Measurements from ENCODE around the gene MAN2B2. TPM values are rescaled to one million over a fixed set of nuclear protein-coding genes. Genes with fewer than 3 reads are reported as not detected.

The MAN2B2 gene
- total RNA-seq, 4 donors from 2014 or later: 17.5 to 55.9 (median 27.6) TPM

GRCh38 chr4:6527259-6527658 is 47.7 kb upstream of the MAN2B2 start:
- 83% methylated on average over 8 of the region's 8 CpGs; no CpG with 5 or more reads in 1 of the 2 donors for WGBS, 2 donors (ENCODE audit: low coverage in 1 of 2)
- no peaks in the 10 kb centered on the region for H3K27me3 ChIP-seq
- TF ChIP-seq POLR2A (IDR thresholded peaks at IDR 0.05) (no peak), CTCF (IDR thresholded peaks at IDR 0.05) (no peak), POLR2AphosphoS5 (IDR thresholded peaks at IDR 0.05) (no peak)
- no peaks in the 10 kb centered on the region for H3K36me3 ChIP-seq
- H3K9me3 ChIP-seq: no peaks in the 10 kb centered on the region
- H3K27ac ChIP-seq: no peak overlapping the region
- no peak overlapping the region for H3K4me3 ChIP-seq
- in situ Hi-C loops (cut with MboI; ENCODE audit: low pct_ligation_motif_present in 1 of 4, low pct_unique_long_range_greater_than_20kb in 1 of 4, low sequenced_read_pairs in 3 of 4) (no loop called here), intact Hi-C loops (cut with DNase I; ENCODE audit: low total_unique reads) (no loop called here)
- DNase-seq: no peak
- H3K4me1 ChIP-seq: no peaks in the 10 kb centered on the region

GRCh38 chr4:6527683-6528595 is 47.0 kb upstream of the MAN2B2 start:
- H3K4me3 ChIP-seq: no peak overlapping the region
- TF ChIP-seq POLR2A (IDR thresholded peaks at IDR 0.05) (no peak), POLR2AphosphoS5 (IDR thresholded peaks at IDR 0.05) (no peak), EP300 (IDR thresholded peaks at IDR 0.05; ENCODE audit: low read depth) (no peak), CTCF (IDR thresholded peaks at IDR 0.05) (no peak)
- 78% methylated on average over 25 of the region's 26 CpGs; no CpG with 5 or more reads in 1 of the 2 donors for WGBS, 2 donors (ENCODE audit: low coverage in 1 of 2)
- DNase-seq: no peak
- H3K36me3 ChIP-seq: no peaks in the 10 kb centered on the region
- no peaks in the 10 kb centered on the region for H3K4me1 ChIP-seq
- H3K9me3 ChIP-seq: no peaks in the 10 kb centered on the region
- H3K27ac ChIP-seq: no peak overlapping the region
- intact Hi-C loops (cut with DNase I; ENCODE audit: low total_unique reads): no loop called here
- in situ Hi-C loops (cut with MboI; ENCODE audit: low pct_ligation_motif_present in 1 of 4, low pct_unique_long_range_greater_than_20kb in 1 of 4, low sequenced_read_pairs in 3 of 4): no loop called here
- H3K27me3 ChIP-seq: no peaks in the 10 kb centered on the region

- Histone ChIP-seq H3K4me1 (no peaks in the 10 kb centered on the region), H3K36me3 (no peaks in the 10 kb centered on the region), H3K27me3 (no peaks in the 10 kb centered on the region), H3K27ac (no peak overlapping the region), H3K4me3 (no peak overlapping the region), H3K9me3 (no peaks in the 10 kb centered on the region)
- in situ Hi-C loops (cut with MboI; ENCODE audit: low pct_ligation_motif_present in 1 of 4, low pct_unique_long_range_greater_than_20kb in 1 of 4, low sequenced_read_pairs in 3 of 4) (no loop called here), intact Hi-C loops (cut with DNase I; ENCODE audit: low total_unique reads) (no loop called here)
- 59% methylated on average over 10 of the region's 10 CpGs; no CpG with 5 or more reads in 1 of the 2 donors for WGBS, 2 donors (ENCODE audit: low coverage in 1 of 2)
- no peak for DNase-seq
- no peak for TF ChIP-seq POLR2A (IDR thresholded peaks at IDR 0.05)
- no peak for TF ChIP-seq CTCF (IDR thresholded peaks at IDR 0.05)
- TF ChIP-seq EP300 (IDR thresholded peaks at IDR 0.05; ENCODE audit: low read depth): no peak
- TF ChIP-seq POLR2AphosphoS5 (IDR thresholded peaks at IDR 0.05): no peak
Observed at GRCh38 chr4:6529021-6529420, 46.0 kb upstream of the MAN2B2 start.

- Histone ChIP-seq H3K27ac (no peak overlapping the region), H3K27me3 (no peaks in the 10 kb centered on the region), H3K4me3 (no peak overlapping the region), H3K4me1 (no peaks in the 10 kb centered on the region), H3K9me3 (no peaks in the 10 kb centered on the region), H3K36me3 (no peaks in the 10 kb centered on the region)
- WGBS, 2 donors (ENCODE audit: low coverage in 1 of 2): 94% methylated on average over 13 of the region's 15 CpGs; no CpG with 5 or more reads in 1 of the 2 donors
- in situ Hi-C loops (cut with MboI; ENCODE audit: low pct_ligation_motif_present in 1 of 4, low pct_unique_long_range_greater_than_20kb in 1 of 4, low sequenced_read_pairs in 3 of 4): no loop called here
- no peak for DNase-seq
- TF ChIP-seq POLR2A (IDR thresholded peaks at IDR 0.05): no peak
- TF ChIP-seq POLR2AphosphoS5 (IDR thresholded peaks at IDR 0.05): no peak
- no peak for TF ChIP-seq CTCF (IDR thresholded peaks at IDR 0.05)
- no peak for TF ChIP-seq EP300 (IDR thresholded peaks at IDR 0.05; ENCODE audit: low read depth)
- intact Hi-C loops (cut with DNase I; ENCODE audit: low total_unique reads): no loop called here
Observed at GRCh38 chr4:6530301-6530700, 44.7 kb upstream of the MAN2B2 start.

Measured in transverse colon (tissue), 4 donors.